HG03520 (cell line): ENCODE results near the gene TTC7B.

ENCODE experiments used
- ATAC-seq: cut with Tn5 transposase; IDR thresholded peaks from one replicate; pipeline ENCODE4 v1.9.1; 2021; ENCODE audit warnings: mild to moderate bottlenecking, moderate library complexity; ENCODE audit not compliant: unreplicated experiment

Gene TTC7B

GRCh38 chr14:90552465-90553297, 263.5 kb downstream of the TTC7B start:
- no peak for ATAC-seq

- no peak for ATAC-seq
Measured at GRCh38 chr14:90551733-90552464, 264.3 kb downstream of the TTC7B start.

GRCh38 chr14:90551070-90551704, 265.0 kb downstream of the TTC7B start:
- ATAC-seq: no peak

- no peak for ATAC-seq
Measured at GRCh38 chr14:90549794-90550641, 266.2 kb downstream of the TTC7B start.

GRCh38 chr14:90548455-90548854, 267.8 kb downstream of the TTC7B start:
- ATAC-seq: no peak

- ATAC-seq: no peak
Measured at GRCh38 chr14:90547968-90548367, 268.3 kb downstream of the TTC7B start.

- ATAC-seq: no peak
Measured at GRCh38 chr14:90547250-90547649, 269.0 kb downstream of the TTC7B start.

- ATAC-seq: no peak
Measured at GRCh38 chr14:90546767-90547166, 269.5 kb downstream of the TTC7B start.

- ATAC-seq: no peak
Measured at GRCh38 chr14:90545966-90546751, 270.1 kb downstream of the TTC7B start.

GRCh38 chr14:90545382-90545781, 270.8 kb downstream of the TTC7B start:
- no peak for ATAC-seq

- ATAC-seq: no peak
Measured at GRCh38 chr14:90544971-90545370, 271.3 kb downstream of the TTC7B start.

GRCh38 chr14:90544566-90544965, 271.7 kb downstream of the TTC7B start:
- ATAC-seq: no peak

- ATAC-seq: no peak
Measured at GRCh38 chr14:90543876-90544275, 272.4 kb downstream of the TTC7B start.

GRCh38 chr14:90541076-90541634, 275.1 kb downstream of the TTC7B start:
- no peak for ATAC-seq

GRCh38 chr14:90540437-90540836, 275.8 kb downstream of the TTC7B start:
- ATAC-seq: no peak

GRCh38 chr14:90539996-90540395, 276.2 kb downstream of the TTC7B start:
- ATAC-seq: no peak

GRCh38 chr14:90539496-90539775, 276.8 kb downstream of the TTC7B start:
- no peak for ATAC-seq

GRCh38 chr14:90538716-90539495, 277.3 kb downstream of the TTC7B start:
- no peak for ATAC-seq

GRCh38 chr14:90538095-90538494, 278.1 kb downstream of the TTC7B start:
- no peak for ATAC-seq
